ENCODE data around the gene GOLGA7B.

GOLGA7B gene

DNA sequence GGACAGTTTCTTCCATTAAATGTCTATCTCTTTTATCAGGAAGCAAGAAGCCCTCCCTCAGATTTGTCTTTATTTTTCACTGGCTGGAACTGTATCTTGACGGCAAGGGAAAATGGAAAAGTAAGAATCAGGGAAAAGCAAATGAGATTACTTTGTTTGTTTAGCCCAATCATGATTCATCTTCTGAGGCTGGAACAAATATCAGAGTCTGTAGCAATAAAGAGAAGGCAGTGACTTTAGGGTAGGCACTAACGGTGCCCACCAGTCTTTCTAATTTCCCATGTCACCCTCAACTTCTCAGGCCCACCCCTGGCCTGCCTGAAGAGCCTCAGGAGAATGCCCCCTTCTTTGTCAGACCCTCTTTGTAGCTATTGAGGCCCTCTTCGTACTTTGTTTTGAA, 36.3 kb upstream of the GOLGA7B start:
- peaks cover 5% of the 10 kb centered on the region for H3K27me3 ChIP-seq (ENCODE audit: insufficient read depth, poor library complexity, severe bottlenecking)
- H3K27ac ChIP-seq (replicated peaks): no peak overlapping the region
- no peak overlapping the region for H3K4me3 ChIP-seq (replicated peaks; ENCODE audit: insufficient read depth, low read length)
- TF ChIP-seq GABPA (IDR thresholded peaks at IDR 0.05; ENCODE audit: low read depth): no peak
- TF ChIP-seq CTCF (IDR thresholded peaks at IDR 0.05; ENCODE audit: insufficient read depth, low read length): no peak
- TF ChIP-seq, protein P1, sequence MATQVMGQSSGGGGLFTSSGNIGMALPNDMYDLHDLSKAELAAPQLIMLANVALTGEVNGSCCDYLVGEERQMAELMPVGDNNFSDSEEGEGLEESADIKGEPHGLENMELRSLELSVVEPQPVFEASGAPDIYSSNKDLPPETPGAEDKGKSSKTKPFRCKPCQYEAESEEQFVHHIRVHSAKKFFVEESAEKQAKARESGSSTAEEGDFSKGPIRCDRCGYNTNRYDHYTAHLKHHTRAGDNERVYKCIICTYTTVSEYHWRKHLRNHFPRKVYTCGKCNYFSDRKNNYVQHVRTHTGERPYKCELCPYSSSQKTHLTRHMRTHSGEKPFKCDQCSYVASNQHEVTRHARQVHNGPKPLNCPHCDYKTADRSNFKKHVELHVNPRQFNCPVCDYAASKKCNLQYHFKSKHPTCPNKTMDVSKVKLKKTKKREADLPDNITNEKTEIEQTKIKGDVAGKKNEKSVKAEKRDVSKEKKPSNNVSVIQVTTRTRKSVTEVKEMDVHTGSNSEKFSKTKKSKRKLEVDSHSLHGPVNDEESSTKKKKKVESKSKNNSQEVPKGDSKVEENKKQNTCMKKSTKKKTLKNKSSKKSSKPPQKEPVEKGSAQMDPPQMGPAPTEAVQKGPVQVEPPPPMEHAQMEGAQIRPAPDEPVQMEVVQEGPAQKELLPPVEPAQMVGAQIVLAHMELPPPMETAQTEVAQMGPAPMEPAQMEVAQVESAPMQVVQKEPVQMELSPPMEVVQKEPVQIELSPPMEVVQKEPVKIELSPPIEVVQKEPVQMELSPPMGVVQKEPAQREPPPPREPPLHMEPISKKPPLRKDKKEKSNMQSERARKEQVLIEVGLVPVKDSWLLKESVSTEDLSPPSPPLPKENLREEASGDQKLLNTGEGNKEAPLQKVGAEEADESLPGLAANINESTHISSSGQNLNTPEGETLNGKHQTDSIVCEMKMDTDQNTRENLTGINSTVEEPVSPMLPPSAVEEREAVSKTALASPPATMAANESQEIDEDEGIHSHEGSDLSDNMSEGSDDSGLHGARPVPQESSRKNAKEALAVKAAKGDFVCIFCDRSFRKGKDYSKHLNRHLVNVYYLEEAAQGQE (IDR thresholded peaks at IDR 0.05; ENCODE audit: insufficient replicate concordance, low read depth): no peak
- no peak for TF ChIP-seq POLR2AphosphoS5 (IDR thresholded peaks at IDR 0.05; ENCODE audit: low read depth)
- TF ChIP-seq SPI1 (IDR thresholded peaks at IDR 0.05; ENCODE audit: borderline replicate concordance, low read depth): no peak
- DNase-seq (ENCODE audit: low read depth in 1 of 2, low spot score in 1 of 2): no peak

GRCh38 chr10:97814996-97815395, 34.6 kb upstream of the GOLGA7B start:
- H3K4me3 ChIP-seq (replicated peaks; ENCODE audit: insufficient read depth, low read length): no peak overlapping the region
- no peak overlapping the region for H3K27ac ChIP-seq (replicated peaks)
- no peak for DNase-seq (ENCODE audit: low read depth in 1 of 2, low spot score in 1 of 2)
- H3K27me3 ChIP-seq (ENCODE audit: insufficient read depth, poor library complexity, severe bottlenecking): peaks cover 5% of the 10 kb centered on the region
- TF ChIP-seq GABPA (IDR thresholded peaks at IDR 0.05; ENCODE audit: low read depth) (no peak), CTCF (IDR thresholded peaks at IDR 0.05; ENCODE audit: insufficient read depth, low read length) (no peak)
- TF ChIP-seq, protein P1 (IDR thresholded peaks at IDR 0.05; ENCODE audit: insufficient replicate concordance, low read depth): no peak

DNA sequence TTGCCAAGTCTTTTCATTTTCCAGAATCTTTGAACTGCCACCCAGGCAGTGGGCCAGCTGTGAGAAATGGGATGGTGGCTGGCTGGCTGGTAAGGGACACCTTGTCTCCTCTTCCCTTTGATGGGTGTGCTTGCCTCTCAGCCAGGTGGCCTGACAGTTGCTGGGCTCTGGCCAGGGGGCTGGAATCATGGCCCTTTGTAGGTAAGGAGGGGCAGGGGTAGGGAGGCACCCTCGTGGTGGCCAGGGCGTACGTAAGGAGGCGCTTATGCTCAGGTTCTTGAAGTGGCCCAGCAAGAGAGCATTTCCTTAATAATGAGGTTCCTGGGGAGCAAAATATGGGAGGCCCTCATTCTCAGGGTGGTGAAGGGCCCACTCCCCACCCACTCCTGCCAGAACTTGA, 33.0 kb upstream of the GOLGA7B start:
- Histone ChIP-seq H3K4me3 (replicated peaks; ENCODE audit: insufficient read depth, low read length) (no peak overlapping the region), H3K27ac (replicated peaks) (no peak overlapping the region), H3K27me3 (ENCODE audit: insufficient read depth, poor library complexity, severe bottlenecking) (peaks cover 5% of the 10 kb centered on the region)
- no peak for DNase-seq (ENCODE audit: low read depth in 1 of 2, low spot score in 1 of 2)
- TF ChIP-seq CTCF (IDR thresholded peaks at IDR 0.05; ENCODE audit: insufficient read depth, low read length): no peak
- TF ChIP-seq GABPA (IDR thresholded peaks at IDR 0.05; ENCODE audit: low read depth): no peak
- no peak for TF ChIP-seq SPI1 (IDR thresholded peaks at IDR 0.05; ENCODE audit: borderline replicate concordance, low read depth)
- TF ChIP-seq, protein P1 (IDR thresholded peaks at IDR 0.05; ENCODE audit: insufficient replicate concordance, low read depth): no peak
- no peak for TF ChIP-seq POLR2AphosphoS5 (IDR thresholded peaks at IDR 0.05; ENCODE audit: low read depth)

All from HL-60 (cell line).